Measurements from ENCODE around the gene SERTAD2.

DNA sequence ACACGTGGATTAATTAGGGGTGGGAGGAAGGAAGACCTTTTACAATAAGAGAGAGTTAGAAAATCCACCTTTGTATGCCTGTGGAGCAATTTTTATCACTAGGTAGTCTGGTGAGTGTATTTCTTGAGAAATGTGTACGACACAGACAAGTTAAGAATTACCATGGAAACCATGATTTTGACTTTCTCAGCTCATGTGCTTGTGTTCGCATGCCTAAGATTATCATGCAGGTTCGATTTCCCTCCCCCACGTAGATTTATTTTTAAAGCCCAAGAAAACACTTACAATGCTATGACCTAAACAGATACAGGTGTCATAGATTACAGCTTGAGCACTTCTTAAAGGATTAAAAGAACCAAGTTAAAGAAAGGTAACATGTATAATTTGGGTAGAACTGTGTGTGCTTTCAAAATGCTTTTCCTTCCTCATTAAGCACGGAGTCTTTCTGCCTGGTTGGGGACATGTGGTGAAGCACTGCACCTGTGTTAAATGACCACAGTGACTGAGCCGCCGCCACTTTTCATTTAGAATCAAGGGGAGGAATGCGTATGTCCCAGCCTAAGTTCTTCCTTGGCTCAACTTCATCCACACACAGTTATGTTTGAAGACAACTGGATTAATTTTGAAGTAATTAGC is 16.6 kb downstream of the SERTAD2 start:
- TF ChIP-seq CTCF (IDR thresholded peaks at IDR 0.05) (no peak), POLR2AphosphoS5 (IDR thresholded peaks at IDR 0.05) (no peak)

Data from transverse colon (tissue), 4 donors.